Subcutaneous abdominal adipose tissue (tissue), 5 donors: ENCODE results near the gene PSMB1.

Experiments
- H3K27ac ChIP-seq: one replicate; pipeline ENCODE4 v1.7.0; 2013; ENCODE audit warnings: low read depth, mild to moderate bottlenecking, inconsistent platforms, low read length, moderate library complexity
- H3K27me3 ChIP-seq, 5 donors: one replicate each; pipeline ENCODE4 v1.7.0; 2013; ENCODE audit warnings: low read length in 5 of 5, inconsistent platforms in 1 of 5; ENCODE audit not compliant: control insufficient read depth in 5 of 5, insufficient read depth in 4 of 5
- H3K36me3 ChIP-seq, 5 donors: one replicate each; pipeline ENCODE4 v1.7.0; 2013; ENCODE audit warnings: low read length in 5 of 5; ENCODE audit not compliant: control insufficient read depth in 5 of 5, insufficient read depth in 5 of 5
- H3K4me1 ChIP-seq, 5 donors: one replicate each; pipeline ENCODE4 v1.7.0; 2013; ENCODE audit warnings: low read length in 5 of 5, mild to moderate bottlenecking in 3 of 5, moderate library complexity in 1 of 5; ENCODE audit not compliant: control insufficient read depth in 5 of 5, insufficient read depth in 5 of 5
- H3K4me3 ChIP-seq, 5 donors: one replicate each; pipeline ENCODE4 v1.7.0; 2013; ENCODE audit warnings: low read length in 5 of 5, low read depth in 1 of 5
- H3K9ac ChIP-seq, 5 donors: one replicate each; pipeline ENCODE4 v1.7.0; 2013; ENCODE audit warnings: low read length in 5 of 5, mild to moderate bottlenecking in 4 of 5, moderate library complexity in 3 of 5
- H3K9me3 ChIP-seq, 5 donors: one replicate each; pipeline ENCODE4 v1.7.0; 2013; ENCODE audit warnings: low read length in 5 of 5; ENCODE audit not compliant: control insufficient read depth in 5 of 5
- donor health status: healthy.
- donor health status: healthy.
- donor health status: healthy.
- donor health status: healthy.
- donor health status: healthy.

The PSMB1 gene

DNA sequence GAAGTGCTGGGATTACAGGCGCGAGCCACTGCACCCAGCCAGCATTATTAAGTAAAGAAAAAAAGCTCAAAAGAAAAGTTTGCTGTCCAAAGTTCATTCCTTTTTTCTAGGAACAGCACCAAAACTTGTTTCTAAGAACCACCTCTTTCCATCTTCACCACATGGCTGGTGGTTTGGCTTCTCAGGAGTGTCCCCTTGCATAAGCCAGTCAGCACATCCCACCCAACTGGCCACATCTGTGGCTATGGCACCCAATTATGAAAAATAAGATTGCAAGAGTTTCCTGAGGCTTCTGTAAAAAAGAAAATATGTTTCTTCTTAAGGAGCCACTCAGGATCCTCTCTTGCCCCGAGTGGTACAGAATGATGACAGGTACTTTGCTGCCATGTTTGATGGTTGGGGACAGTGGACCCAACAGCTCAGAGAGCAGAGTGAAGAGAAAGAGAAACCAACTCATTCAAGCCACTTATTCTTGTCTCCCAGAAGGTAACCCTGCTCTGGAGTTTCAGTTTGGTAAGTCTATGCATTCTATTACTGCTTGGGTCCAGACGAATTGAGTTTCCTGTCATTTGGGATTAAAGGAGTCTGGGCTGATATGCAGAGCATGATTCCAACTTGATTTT lies 65.3 kb downstream of the PSMB1 start:
- peaks cover 0 to 6% (median 0%) of the 10 kb centered on the region in 5 donors for H3K27me3 ChIP-seq
- no peaks in the 10 kb centered on the region for H3K36me3 ChIP-seq
- no peak overlapping the region for H3K9ac ChIP-seq
- no peaks in the 10 kb centered on the region for H3K9me3 ChIP-seq
- H3K4me3 ChIP-seq = no peak overlapping the region
- H3K4me1 ChIP-seq = peaks cover 0 to 5% (median 0%) of the 10 kb centered on the region in 5 donors
- H3K27ac ChIP-seq = no peak overlapping the region

DNA sequence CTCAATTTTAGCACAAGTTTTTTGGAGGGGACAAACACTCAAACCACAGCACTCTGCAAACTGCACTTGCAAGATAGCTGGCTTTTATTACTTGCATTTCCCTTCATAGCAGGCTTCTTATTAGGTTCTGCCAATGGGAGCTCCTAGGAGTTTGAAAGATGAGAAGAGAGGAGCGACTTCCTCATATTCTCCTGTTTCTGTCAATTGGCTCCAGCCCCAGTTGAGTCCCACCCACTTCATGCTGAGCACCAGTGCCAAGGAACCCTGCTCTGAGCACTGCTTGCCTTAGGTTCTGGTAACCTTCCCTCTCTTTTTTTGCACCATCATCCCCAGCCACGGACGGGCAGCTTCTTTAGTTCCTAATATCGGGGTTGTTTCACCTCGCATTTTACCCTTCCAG lies 67.9 kb downstream of the PSMB1 start:
- peaks cover 0 to 8% (median 3%) of the 10 kb centered on the region in 5 donors for H3K4me1 ChIP-seq
- H3K27me3 ChIP-seq = peaks cover 0 to 6% (median 3%) of the 10 kb centered on the region in 5 donors
- no peaks in the 10 kb centered on the region for H3K36me3 ChIP-seq
- no peak overlapping the region for H3K9ac ChIP-seq
- no peaks in the 10 kb centered on the region for H3K9me3 ChIP-seq
- H3K27ac ChIP-seq = no peak overlapping the region
- H3K4me3 ChIP-seq = no peak overlapping the region
